ENCODE results near the gene CEACAM8. TPM values are rescaled to one million over a fixed set of nuclear protein-coding genes. Genes with fewer than 3 reads are reported as not detected.
"Not testable (repeated sequence)": the region's sequence is repeated elsewhere in the genome, so short reads cannot be mapped to it uniquely, and the experiment has no call there.

CEACAM8 gene
- total RNA-seq: 0.35 TPM
- long read RNA-seq: 0 reads

DNA sequence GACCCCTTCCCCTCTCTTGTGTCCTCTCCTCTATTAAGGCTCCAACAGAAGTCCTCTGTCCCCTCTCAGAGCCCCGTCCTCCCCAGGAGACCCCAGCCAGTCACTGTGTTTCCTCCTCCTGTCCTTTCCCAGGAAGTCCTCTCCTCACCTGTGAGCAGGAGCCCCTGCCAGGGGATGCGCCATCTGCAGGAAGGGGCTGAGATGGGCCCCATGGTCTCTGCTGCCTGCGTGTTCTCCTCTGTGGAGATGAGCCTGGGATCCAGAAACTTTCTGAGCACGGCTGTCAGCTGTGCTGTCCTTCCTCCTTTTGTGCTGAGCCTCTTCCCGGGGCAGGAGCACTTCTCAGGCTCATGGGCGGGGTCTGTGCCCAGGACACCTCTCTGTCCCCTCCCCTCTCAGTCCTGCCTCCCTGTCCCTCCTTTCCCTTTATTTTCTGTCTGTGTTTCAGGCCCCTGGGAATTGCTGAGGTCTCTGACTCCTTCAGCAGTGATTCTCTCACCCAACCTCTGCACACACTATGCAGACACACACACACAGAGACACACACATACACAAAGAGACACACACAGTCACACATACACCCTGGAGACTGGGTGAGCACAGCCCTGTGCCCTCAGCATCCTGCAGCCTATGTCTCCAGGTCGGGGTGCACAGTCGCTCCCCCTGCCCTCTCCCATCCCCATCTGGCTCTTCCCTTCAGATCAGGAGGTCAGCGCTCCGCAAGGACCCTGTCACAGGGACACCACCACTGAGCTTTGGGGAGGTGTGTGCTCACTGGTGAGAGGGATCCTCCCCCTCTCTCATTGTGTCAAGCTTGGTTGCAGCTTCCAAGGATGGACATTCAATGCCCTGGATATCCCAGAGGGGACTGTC lies at the start of gene CEACAM8:
Gene CEACAM8 (minus strand): TSS at position 308 of the 873 bp plus-strand sequence. CDS start 96 bp downstream, at position 212.
- intact Hi-C loops (cut with DNase I): no loop called here
- DNase-seq (ENCODE audit: low spot score): no peak

DNA sequence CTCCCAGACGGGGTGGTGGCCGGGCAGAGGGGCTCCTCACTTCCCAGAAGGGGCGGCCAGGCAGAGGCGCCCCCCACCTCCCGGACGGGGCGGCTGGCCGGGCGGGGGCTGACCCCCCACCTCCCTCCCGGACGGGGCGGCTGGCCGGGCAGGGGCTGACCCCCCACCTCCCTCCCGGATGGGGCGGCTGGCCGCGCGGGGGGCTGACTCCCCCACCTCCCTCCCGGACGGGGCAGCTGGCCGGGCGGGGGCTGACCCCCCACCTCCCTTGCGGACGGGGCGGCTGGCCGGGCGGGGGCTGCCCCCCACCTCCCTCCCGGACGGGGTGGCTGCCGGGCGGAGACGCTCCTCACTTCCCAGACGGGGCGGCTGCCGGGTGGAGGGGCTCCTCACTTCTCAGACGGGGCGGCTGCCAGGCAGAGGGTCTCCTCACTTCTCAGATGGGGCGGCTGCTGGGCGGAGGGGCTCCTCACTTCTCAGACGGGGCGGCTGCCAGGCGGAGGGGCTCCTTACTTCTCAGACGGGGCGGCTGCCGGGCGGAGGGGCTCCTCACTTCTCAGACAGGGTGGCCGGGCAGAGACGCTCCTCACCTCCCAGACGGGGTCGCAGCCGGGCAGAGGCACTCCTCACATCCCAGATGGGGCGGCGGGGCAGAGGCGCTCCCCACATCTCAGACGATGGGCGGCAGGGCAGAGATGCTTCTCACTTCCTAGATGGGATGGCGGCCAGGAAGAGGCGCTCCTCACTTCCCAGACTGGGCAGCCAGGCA lies 44.8 kb upstream of the CEACAM8 start:
- DNase-seq (ENCODE audit: low spot score); intact Hi-C loops (cut with DNase I): not testable (repeated sequence)

DNA sequence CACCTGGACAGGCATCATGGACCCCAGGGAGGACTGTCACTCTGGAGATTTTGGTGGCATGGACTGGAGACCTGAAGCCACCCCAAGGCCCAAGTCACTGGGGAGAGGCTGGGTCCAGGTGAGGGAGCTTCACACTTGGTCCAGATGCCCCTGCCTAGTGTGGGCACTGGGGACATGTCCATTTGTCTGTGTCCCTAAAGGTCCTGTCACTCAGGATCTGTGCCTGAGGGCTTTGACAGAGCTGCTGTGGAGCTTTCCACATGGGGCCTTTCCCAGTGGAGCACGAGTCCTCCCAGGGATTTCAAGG lies 40.5 kb upstream of the CEACAM8 start:
- intact Hi-C loops (cut with DNase I): no loop called here
- no peak for DNase-seq (ENCODE audit: low spot score)

DNA sequence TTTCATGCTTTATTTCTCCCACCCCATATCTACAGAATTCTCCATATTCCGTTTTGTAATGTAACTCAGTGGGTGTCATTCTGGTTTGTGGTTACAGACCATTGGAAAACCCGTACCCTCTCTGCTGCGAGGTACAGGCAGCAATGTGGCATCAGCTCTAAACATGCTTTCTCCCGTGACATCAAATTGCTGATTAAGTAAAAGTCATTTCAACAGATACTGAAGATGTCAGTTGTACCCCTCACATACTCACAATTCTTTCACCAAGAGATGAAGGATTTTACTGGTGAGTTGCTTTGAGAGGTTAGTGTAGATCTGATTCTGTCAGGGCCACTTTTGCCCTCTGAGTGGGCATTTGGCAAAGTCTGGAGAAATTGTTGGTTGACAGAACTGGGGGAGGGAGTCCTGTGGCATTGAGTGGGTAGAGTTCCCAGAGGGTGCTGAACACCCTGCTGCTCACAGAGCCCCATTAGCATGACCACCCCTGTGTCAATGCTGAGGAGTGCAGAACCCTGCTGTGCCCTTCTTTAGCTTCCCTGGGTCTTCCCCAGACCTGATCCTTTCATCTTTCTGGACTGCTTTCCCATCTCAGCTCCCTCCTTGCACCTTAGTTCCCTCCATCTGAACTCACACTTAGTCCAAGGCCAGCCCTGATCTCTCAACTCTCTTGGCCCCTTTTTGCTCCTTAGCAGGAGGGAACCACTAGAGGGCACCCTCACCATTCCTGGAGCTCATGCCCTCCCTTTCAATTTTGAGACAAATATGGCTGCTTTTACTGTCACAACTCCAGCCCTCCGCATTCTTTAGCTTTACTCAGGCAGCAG lies 39.9 kb upstream of the CEACAM8 start:
- intact Hi-C loops (cut with DNase I): no loop called here
- DNase-seq (ENCODE audit: low spot score): no peak

GRCh38 chr19:42629191-42629590 lies 34.5 kb upstream of the CEACAM8 start:
- intact Hi-C loops (cut with DNase I): no loop called here
- DNase-seq (ENCODE audit: low spot score): no peak

- DNase-seq (ENCODE audit: low spot score): no peak
- intact Hi-C loops (cut with DNase I): no loop called here
These were observed 33.9 kb upstream of the CEACAM8 start for GRCh38 chr19:42628411-42629140.

DNA sequence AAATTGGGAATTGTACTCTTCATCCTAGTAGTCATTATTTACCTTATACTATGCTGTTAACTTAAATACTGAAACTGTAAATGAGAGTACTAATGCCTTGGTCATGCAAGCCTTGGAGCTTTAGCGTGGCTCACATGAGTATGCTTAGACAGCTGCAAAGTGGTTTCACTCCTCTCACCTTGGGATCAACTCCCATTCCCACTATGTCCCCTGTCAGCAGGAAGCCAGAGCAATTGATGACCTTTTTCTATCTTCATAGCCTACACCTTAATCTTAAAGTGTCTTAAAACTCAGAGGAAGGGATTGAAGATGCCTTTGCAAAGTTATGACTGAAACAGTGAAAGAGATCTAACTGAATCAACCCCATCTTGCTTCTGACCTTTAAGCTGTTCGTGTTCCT lies 33.2 kb upstream of the CEACAM8 start:
- intact Hi-C loops (cut with DNase I): no loop called here
- no peak for DNase-seq (ENCODE audit: low spot score)

DNA sequence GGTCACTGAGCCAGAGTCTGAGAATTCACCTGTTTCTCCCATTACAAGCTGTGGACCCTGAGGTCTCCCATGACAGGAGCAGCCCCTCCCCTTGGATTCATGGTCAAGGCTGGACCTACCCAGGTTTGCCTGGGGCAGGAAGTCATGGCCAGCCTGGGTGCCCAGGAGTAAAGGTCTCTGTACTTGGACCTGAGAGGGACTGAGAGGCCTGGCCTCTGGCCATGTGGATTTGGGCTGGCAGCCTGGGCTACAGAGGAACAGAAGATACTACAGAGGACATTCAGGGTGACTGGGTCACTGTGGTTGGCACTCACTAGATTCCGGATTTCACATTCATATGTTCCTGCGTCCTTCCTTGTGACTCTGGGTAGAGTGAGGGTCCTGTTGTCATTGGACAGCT lies 31.5 kb upstream of the CEACAM8 start:
- DNase-seq (ENCODE audit: low spot score): no peak
- intact Hi-C loops (cut with DNase I): no loop called here

DNA sequence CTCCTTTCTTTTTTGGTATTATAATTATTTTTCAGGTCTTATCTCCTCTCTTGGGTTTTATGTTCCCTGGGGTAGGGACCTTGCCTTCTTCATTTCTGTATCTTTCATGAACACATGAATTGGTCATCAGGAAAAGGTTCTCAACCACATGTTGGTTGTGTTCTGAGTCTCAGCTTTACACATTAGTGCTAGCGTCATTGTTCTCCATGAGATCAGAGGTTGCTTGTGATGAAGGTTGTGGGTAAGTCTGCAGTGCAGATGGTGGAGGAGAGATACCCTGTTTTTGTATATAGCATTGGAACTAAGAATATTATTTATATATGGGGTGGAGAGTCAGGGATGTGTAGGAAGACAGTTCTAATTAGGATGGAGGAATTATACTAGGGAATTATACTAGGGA lies 24.5 kb upstream of the CEACAM8 start:
- DNase-seq (ENCODE audit: low spot score): no peak
- intact Hi-C loops (cut with DNase I): no loop called here

DNA sequence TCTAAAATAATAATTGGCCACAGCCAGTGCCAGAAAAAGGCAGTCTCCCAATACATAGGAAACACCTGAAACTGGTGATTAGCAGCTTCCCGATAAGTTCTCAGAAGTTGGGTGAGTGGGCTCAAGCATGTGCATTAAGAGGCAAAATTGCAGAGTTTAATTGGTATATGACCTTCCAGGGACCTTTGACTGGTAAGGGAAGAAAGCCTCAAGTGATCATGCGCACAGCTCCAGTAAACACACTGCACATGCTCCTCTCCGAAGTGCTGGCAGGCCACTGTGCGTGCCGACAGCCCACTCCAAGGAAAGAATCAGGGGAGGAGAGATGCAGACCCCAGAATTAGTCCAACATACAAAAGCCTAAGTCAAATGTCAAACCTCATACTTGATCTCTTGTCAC lies 18.9 kb upstream of the CEACAM8 start:
- intact Hi-C loops (cut with DNase I): no loop called here
- no peak for DNase-seq (ENCODE audit: low spot score)

DNA sequence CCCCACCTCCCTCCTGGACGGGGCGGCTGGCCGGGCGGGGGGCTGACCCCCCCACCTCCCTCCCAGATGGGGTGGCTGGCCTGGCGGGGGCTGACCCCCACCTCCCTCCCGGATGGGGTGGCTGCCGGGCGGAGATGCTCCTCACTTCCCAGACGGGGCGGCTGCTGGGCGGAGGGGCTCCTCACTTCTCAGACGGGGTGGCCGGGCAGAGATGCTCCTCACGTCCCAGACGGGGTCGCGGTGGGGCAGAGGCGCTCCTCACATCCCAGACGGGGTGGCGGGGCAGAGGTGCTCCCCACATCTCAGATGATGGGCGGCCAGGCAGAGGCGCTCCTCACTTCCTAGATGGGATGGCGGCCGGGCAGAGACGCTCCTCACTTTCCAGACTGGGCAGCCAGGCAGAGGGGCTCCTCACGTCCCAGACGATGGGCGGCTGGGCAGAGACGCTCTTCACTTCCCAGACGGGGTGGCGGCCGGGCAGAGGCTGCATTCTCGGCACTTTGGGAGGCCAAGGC lies 15.7 kb upstream of the CEACAM8 start:
- DNase-seq (ENCODE audit: low spot score); intact Hi-C loops (cut with DNase I): not testable (repeated sequence)

DNA sequence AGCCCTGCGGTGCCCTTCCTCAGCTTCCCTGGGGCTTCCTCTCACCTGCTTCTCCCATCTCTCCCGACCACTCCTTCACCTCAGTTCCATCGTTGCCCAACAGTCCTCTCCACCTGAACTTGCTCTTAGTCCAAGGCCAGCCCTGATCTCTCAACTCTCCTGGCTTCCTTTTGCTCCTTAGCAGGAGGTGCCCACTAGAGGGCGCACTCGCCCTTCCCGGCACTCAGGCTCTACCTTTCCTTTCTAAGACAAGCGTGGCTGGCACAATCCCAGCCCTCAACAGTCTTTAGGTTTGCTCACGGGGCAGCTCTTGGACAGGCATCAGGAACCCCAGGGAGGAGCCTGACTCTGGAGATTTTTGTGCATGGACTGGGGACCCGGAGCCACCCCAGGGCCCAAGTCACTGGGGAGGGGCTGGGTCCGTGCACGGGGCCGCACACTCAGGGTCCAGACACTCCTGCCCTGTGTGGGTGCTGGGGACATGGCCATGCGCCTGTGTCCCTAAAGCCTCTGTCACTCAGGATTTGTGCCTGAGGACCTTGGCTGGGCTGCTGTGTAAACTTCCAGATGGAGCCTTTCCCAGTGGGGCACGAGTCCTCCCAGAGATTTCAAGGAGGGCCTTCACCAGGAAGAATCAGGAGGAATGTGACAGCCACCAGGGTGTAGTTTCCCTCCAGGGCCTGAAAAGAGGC lies 12.1 kb upstream of the CEACAM8 start:
- no peak for DNase-seq (ENCODE audit: low spot score)
- intact Hi-C loops (cut with DNase I): no loop called here

GRCh38 chr19:42601811-42602443 lies 7.2 kb upstream of the CEACAM8 start:
- DNase-seq (ENCODE audit: low spot score): no peak
- intact Hi-C loops (cut with DNase I): no loop called here

DNA sequence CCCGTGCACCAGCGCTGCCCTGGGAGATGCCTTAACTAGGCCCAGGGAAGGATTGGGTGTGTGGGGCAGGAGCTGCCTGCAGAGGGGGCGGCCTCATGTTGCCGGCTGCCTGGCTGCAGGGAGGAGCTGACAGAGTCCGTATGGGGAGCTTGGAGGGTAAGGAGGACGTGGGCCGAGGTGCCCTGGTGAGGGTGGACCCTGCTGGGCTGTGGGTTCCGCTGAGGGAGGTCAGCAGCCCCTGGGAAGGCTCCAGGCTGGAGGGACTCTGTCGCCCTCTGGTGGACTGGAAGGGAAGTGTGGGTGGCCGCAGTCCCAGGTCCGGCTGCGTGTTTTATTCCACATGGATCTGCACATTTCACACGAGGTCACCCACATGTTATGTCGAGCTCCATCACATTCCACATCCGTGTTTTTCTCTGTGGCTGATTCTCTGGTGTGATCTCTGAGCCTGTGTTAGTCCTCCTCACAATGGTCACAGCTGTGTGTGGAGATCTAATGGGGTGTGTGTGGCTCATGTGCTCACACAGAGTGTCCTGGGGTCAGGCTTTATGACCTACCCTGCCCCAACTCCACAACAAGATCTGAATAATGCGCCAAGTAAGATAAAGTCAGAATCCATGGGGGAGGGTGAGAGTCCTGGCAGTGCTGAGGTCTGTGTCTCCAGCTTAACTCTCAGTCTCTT lies 1.8 kb upstream of the CEACAM8 start:
- intact Hi-C loops (cut with DNase I): no loop called here

GRCh38 chr19:42595550-42596172 lies 937 bp upstream of the CEACAM8 start:
- intact Hi-C loops (cut with DNase I): no loop called here
- DNase-seq (ENCODE audit: low spot score): no peak

More for the DNA sequence above, 1.8 kb upstream of the CEACAM8 start:
- DNase-seq (ENCODE audit: low spot score): no peak

GRCh38 chr19:42589792-42590191 lies 4.9 kb downstream of the CEACAM8 start:
- intact Hi-C loops (cut with DNase I): no loop called here
- no peak for DNase-seq (ENCODE audit: low spot score)

DNA sequence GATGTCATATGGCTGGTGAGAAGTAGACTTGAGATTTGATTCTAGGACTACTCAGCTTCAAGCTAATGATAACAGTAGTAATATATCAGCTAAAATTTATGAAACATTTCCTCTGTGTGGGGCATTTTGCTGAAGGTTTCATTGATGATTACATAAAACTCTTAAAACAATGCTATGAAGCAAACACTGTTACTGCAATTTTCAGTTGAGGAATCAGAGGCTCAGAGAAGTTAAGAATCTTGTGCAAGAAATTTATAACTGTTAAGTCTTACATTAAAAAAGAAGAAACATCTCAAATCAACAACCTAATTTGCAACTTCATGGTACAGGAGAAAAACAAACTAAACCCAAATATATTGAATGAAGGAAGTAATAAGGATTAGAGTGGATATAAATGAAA lies 10.3 kb downstream of the CEACAM8 start:
- DNase-seq (ENCODE audit: low spot score): no peak
- intact Hi-C loops (cut with DNase I): no loop called here
